ENCODE data around the gene SETDB2. TPM values are rescaled to one million over a fixed set of nuclear protein-coding genes. Genes with fewer than 3 reads are reported as not detected.

SETDB2 gene
- total RNA-seq, 1 experiment from 2014 or later, result 5.2 TPM

DNA sequence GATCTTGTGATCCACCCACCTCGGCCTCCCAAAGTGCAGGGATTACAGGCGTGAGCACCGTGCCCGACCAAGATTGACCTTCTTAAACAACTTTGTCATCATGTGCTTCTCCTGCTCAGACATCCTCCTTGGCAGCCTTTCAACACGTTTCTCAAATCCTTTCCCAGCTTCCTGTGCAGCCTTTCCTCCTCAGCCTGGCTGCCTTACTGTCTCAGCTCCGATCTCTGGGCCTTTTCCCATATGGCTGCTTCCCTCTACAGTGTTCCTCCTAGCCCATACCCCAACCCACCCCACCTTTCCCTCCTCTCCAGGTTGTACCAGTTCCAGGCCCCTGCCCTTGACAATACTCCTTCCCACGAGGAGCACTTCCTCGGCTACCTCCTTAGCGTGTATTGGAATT is 58.9 kb downstream of the SETDB2 start:
- intact Hi-C loops (cut with micrococcal nuclease), result no loop called here
- CTCF ChIA-PET, result no interaction called here
- RAD21 ChIA-PET (ENCODE audit: low non-redundant PET in 1 of 2, low total read pairs in 2 of 2, uncharacterized antibody in 2 of 2, unreplicated experiment in 2 of 2), result no interaction called here
- Histone ChIP-seq H3K36me3 (ENCODE audit: control insufficient read depth in 1 of 2, insufficient read depth in 2 of 2, low read length in 2 of 2) (no peaks in the 10 kb centered on the region), H3K9me2 (ENCODE audit: insufficient read depth) (no peaks in the 10 kb centered on the region), H3K9me3 (ENCODE audit: control insufficient read depth in 1 of 2, insufficient read depth in 1 of 2, low read depth in 1 of 2, low read length in 2 of 2) (no peaks in the 10 kb centered on the region), H3K79me2 (ENCODE audit: insufficient read depth, low read length) (no peaks in the 10 kb centered on the region), H3K4me1 (ENCODE audit: control insufficient read depth in 1 of 2, insufficient read depth in 2 of 2, low read length in 2 of 2) (no peaks in the 10 kb centered on the region), H3K9ac (ENCODE audit: low read length) (no peak overlapping the region), H3K4me2 (ENCODE audit: low read length) (no peak overlapping the region), H3K27ac (ENCODE audit: low read depth, low read length) (no peak overlapping the region), H3K4me3 (replicated peaks in 1 of 2; ENCODE audit: low read depth in 1 of 2, low read length in 2 of 2) (no peak overlapping the region), H4K20me1 (ENCODE audit: insufficient read depth) (no peaks in the 10 kb centered on the region), H2AFZ (ENCODE audit: low read depth, low read length, poor library complexity, severe bottlenecking) (no peak overlapping the region), H3K27me3 (ENCODE audit: insufficient read depth, low read length) (no peaks in the 10 kb centered on the region)
- DNase-seq (ENCODE audit: low read depth, low spot score), result no peak
- no TSS peak for BruUV-seq (replicated peaks)
- TF ChIP-seq, protein P1, sequence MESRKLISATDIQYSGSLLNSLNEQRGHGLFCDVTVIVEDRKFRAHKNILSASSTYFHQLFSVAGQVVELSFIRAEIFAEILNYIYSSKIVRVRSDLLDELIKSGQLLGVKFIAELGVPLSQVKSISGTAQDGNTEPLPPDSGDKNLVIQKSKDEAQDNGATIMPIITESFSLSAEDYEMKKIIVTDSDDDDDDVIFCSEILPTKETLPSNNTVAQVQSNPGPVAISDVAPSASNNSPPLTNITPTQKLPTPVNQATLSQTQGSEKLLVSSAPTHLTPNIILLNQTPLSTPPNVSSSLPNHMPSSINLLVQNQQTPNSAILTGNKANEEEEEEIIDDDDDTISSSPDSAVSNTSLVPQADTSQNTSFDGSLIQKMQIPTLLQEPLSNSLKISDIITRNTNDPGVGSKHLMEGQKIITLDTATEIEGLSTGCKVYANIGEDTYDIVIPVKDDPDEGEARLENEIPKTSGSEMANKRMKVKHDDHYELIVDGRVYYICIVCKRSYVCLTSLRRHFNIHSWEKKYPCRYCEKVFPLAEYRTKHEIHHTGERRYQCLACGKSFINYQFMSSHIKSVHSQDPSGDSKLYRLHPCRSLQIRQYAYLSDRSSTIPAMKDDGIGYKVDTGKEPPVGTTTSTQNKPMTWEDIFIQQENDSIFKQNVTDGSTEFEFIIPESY (IDR thresholded peaks at IDR 0.05; ENCODE audit: extremely low read depth, insufficient replicate concordance, low read length), result no peak
- TF ChIP-seq YY1 (IDR thresholded peaks at IDR 0.05; ENCODE audit: extremely low read depth, insufficient replicate concordance, low read depth, low read length) (no peak), CEBPB (IDR thresholded peaks at IDR 0.05; ENCODE audit: low read depth) (no peak), FOSL1 (IDR thresholded peaks at IDR 0.05; ENCODE audit: low read depth) (no peak), SRF (IDR thresholded peaks at IDR 0.05; ENCODE audit: low read depth) (no peak), ZNF274 (IDR thresholded peaks at IDR 0.05; ENCODE audit: low read depth, low read length) (no peak), SIN3A (IDR thresholded peaks at IDR 0.05; ENCODE audit: low read depth) (no peak), ELF1 (IDR thresholded peaks at IDR 0.05; ENCODE audit: borderline replicate concordance, low read depth) (no peak), EZH2 (IDR thresholded peaks at IDR 0.05) (no peak)
- ATAC-seq, result no peak
- POLR2A ChIA-PET, result no interaction called here

DNA sequence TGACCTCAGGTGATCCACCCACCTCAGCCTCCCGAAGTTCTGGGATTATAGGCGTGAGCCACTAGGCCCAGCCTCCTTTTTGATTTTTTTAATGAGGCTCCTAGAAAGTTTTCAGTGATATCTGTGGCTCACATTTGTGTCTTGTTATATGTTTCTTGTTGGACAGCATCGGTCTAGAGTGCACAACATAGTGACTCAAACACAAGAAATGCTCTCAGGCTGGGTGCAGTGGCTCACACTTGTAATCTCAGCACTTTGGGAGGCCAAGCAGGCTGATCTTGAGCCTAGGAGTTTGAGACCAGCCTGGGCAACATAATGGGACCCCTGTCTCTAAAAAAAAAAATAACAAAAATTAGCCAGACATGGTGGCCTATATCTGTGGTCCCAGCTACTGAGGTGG is 59.9 kb downstream of the SETDB2 start:
- Histone ChIP-seq H3K4me1 (ENCODE audit: control insufficient read depth in 1 of 2, insufficient read depth in 2 of 2, low read length in 2 of 2) (no peaks in the 10 kb centered on the region), H2AFZ (ENCODE audit: low read depth, low read length, poor library complexity, severe bottlenecking) (no peak overlapping the region), H3K79me2 (ENCODE audit: insufficient read depth, low read length) (no peaks in the 10 kb centered on the region), H3K27me3 (ENCODE audit: insufficient read depth, low read length) (no peaks in the 10 kb centered on the region), H3K4me3 (replicated peaks in 1 of 2; ENCODE audit: low read depth in 1 of 2, low read length in 2 of 2) (no peak overlapping the region), H4K20me1 (ENCODE audit: insufficient read depth) (no peaks in the 10 kb centered on the region), H3K27ac (ENCODE audit: low read depth, low read length) (no peak overlapping the region), H3K36me3 (ENCODE audit: control insufficient read depth in 1 of 2, insufficient read depth in 2 of 2, low read length in 2 of 2) (no peaks in the 10 kb centered on the region), H3K9ac (ENCODE audit: low read length) (no peak overlapping the region), H3K4me2 (ENCODE audit: low read length) (no peak overlapping the region), H3K9me3 (ENCODE audit: control insufficient read depth in 1 of 2, insufficient read depth in 1 of 2, low read depth in 1 of 2, low read length in 2 of 2) (no peaks in the 10 kb centered on the region), H3K9me2 (ENCODE audit: insufficient read depth) (no peaks in the 10 kb centered on the region)
- CTCF ChIA-PET, result no interaction called here
- intact Hi-C loops (cut with micrococcal nuclease), result no loop called here
- POLR2A ChIA-PET, result no interaction called here
- RAD21 ChIA-PET (ENCODE audit: low non-redundant PET in 1 of 2, low total read pairs in 2 of 2, uncharacterized antibody in 2 of 2, unreplicated experiment in 2 of 2), result no interaction called here
- ATAC-seq, result no peak
- no TSS peak for BruUV-seq (replicated peaks)
- DNase-seq (ENCODE audit: low read depth, low spot score), result no peak
- TF ChIP-seq EZH2 (IDR thresholded peaks at IDR 0.05), result no peak
- TF ChIP-seq SRF (IDR thresholded peaks at IDR 0.05; ENCODE audit: low read depth), result no peak
- TF ChIP-seq, protein P2, sequence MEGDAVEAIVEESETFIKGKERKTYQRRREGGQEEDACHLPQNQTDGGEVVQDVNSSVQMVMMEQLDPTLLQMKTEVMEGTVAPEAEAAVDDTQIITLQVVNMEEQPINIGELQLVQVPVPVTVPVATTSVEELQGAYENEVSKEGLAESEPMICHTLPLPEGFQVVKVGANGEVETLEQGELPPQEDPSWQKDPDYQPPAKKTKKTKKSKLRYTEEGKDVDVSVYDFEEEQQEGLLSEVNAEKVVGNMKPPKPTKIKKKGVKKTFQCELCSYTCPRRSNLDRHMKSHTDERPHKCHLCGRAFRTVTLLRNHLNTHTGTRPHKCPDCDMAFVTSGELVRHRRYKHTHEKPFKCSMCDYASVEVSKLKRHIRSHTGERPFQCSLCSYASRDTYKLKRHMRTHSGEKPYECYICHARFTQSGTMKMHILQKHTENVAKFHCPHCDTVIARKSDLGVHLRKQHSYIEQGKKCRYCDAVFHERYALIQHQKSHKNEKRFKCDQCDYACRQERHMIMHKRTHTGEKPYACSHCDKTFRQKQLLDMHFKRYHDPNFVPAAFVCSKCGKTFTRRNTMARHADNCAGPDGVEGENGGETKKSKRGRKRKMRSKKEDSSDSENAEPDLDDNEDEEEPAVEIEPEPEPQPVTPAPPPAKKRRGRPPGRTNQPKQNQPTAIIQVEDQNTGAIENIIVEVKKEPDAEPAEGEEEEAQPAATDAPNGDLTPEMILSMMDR (IDR thresholded peaks at IDR 0.05 in 2 of 3, conservative IDR thresholded peaks at IDR 0.05 in 1 of 3; ENCODE audit: borderline replicate concordance in 1 of 3, insufficient read depth in 1 of 3, low read depth in 2 of 3, low read length in 2 of 3), result no peak
- TF ChIP-seq SIN3A (IDR thresholded peaks at IDR 0.05; ENCODE audit: low read depth), result no peak
- TF ChIP-seq, protein P3, sequence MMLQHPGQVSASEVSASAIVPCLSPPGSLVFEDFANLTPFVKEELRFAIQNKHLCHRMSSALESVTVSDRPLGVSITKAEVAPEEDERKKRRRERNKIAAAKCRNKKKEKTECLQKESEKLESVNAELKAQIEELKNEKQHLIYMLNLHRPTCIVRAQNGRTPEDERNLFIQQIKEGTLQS (IDR thresholded peaks at IDR 0.05), result no peak
- no peak for TF ChIP-seq SP1 (IDR thresholded peaks at IDR 0.05; ENCODE audit: low read depth)
- TF ChIP-seq JUND (IDR thresholded peaks at IDR 0.05), result no peak
- TF ChIP-seq ELF1 (IDR thresholded peaks at IDR 0.05; ENCODE audit: borderline replicate concordance, low read depth), result no peak
- TF ChIP-seq CBX3 (IDR thresholded peaks at IDR 0.05; ENCODE audit: low read depth), result no peak
- no peak for TF ChIP-seq EGR1 (IDR thresholded peaks at IDR 0.05; ENCODE audit: low read depth)
- no peak for TF ChIP-seq EZH2phosphoT487 (IDR thresholded peaks at IDR 0.05; ENCODE audit: borderline replicate concordance)
- no peak for TF ChIP-seq ZFX (IDR thresholded peaks at IDR 0.05)
- TF ChIP-seq POLR2A (IDR thresholded peaks at IDR 0.05; ENCODE audit: borderline replicate concordance, extremely low read depth, insufficient read depth, insufficient read length), result no peak
- TF ChIP-seq YY1 (IDR thresholded peaks at IDR 0.05; ENCODE audit: extremely low read depth, insufficient replicate concordance, low read depth, low read length), result no peak
